Mesodermal cell (in vitro differentiated cells): Measurements from ENCODE around the gene NEK7.

Source experiments
- H3K27ac ChIP-seq: 2 replicates; pipeline ENCODE4 v1.7.0; 2013; ENCODE audit warnings: mild to moderate bottlenecking, low read depth, low read length, moderate library complexity; ENCODE audit not compliant: severe bottlenecking
- H3K36me3 ChIP-seq: 2 replicates; pipeline ENCODE4 v1.7.1; 2013; ENCODE audit warnings: mild to moderate bottlenecking, low read length, moderate library complexity; ENCODE audit not compliant: control insufficient read depth, insufficient read depth
- H3K4me1 ChIP-seq: one replicate; pipeline ENCODE4 v1.7.1; 2013; ENCODE audit warnings: mild to moderate bottlenecking, low read length; ENCODE audit not compliant: insufficient read depth, control insufficient read depth, poor library complexity, severe bottlenecking
- H3K4me3 ChIP-seq: 2 replicates; pipeline ENCODE4 v1.7.0; 2013; ENCODE audit warnings: low read length, control low read depth, mild to moderate bottlenecking; ENCODE audit not compliant: insufficient read depth, poor library complexity, severe bottlenecking; ENCODE audit errors: extremely low read depth
- H3K9me3 ChIP-seq: 2 replicates; pipeline ENCODE4 v1.7.1; 2013; ENCODE audit warnings: mild to moderate bottlenecking, low read length, moderate library complexity; ENCODE audit not compliant: control insufficient read depth
- WGBS, 2 experiments: methylation state at CpG; one replicate each; pipeline ENCODE4 v1.1.5; 2013; ENCODE audit warnings: missing lambda C conversion rate in 2 of 2; ENCODE audit not compliant: insufficient coverage in 2 of 2; 5-methylcytosine and 5-hydroxymethylcytosine counted together

NEK7 gene

GRCh38 chr1:198316546-198317100 is 159.8 kb downstream of the NEK7 start:
- Histone ChIP-seq H3K4me1 (peaks cover 4% of the 10 kb centered on the region), H3K9me3 (no peaks in the 10 kb centered on the region), H3K4me3 (no peak overlapping the region), H3K36me3 (peaks cover 8% of the 10 kb centered on the region), H3K27ac (no peak overlapping the region)
- 100% methylated on average over 1 of the region's 4 CpGs; no CpG with 5 or more reads in 1 of the 2 experiments for WGBS, 2 experiments

GRCh38 chr1:198318085-198318484 is 161.3 kb downstream of the NEK7 start:
- H3K4me3 ChIP-seq = no peak overlapping the region
- H3K36me3 ChIP-seq = peaks cover 11% of the 10 kb centered on the region
- no peaks in the 10 kb centered on the region for H3K9me3 ChIP-seq
- WGBS, 2 experiments = no CpG with 5 or more reads among the region's 1 CpG
- H3K4me1 ChIP-seq = peaks cover 4% of the 10 kb centered on the region
- no peak overlapping the region for H3K27ac ChIP-seq

DNA sequence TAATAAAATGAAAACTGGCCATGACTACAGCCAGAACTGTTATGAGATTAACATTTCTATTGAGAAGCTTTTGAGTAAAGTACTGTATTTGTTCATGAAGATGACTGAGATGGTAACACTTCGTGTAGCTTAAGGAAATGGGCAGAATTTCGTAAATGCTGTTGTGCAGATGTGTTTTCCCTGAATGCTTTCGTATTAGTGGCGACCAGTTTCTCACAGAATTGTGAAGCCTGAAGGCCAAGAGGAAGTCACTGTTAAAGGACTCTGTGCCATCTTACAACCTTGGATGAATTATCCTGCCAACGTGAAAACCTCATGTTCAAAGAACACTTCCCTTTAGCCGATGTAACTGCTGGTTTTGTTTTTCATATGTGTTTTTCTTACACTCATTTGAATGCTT is 164.0 kb downstream of the NEK7 start:
- 84 to 90% methylated on average over 4 to 6 of the region's 6 CpGs for WGBS, 2 experiments
- Histone ChIP-seq H3K4me1 (peaks cover 4% of the 10 kb centered on the region), H3K4me3 (no peak overlapping the region), H3K9me3 (no peaks in the 10 kb centered on the region), H3K36me3 (peaks cover 10% of the 10 kb centered on the region), H3K27ac (no peak overlapping the region)

DNA sequence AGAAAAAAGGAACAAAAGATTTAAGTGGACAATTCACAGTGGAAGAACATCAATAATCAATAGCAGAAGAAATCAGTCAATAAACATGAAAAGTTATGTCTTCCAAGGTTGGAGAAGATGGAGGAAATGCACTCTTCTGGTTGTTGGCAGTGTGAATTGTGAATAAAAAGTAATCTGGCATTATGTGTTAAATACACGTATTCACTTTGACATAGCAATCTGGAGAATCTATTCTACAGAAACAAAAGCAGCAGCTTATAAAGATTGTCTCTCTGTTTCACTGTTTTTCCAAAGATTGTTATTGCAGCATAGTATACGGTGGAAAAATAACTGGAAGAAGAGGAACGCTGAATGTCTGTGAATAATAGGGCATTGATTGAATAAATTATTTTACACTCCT is 169.4 kb downstream of the NEK7 start:
- no CpG with 5 or more reads among the region's 3 CpGs for whole genome bisulfite sequencing, 2 experiments
- Histone ChIP-seq H3K9me3 (no peaks in the 10 kb centered on the region), H3K36me3 (peaks cover 4% of the 10 kb centered on the region), H3K4me3 (no peak overlapping the region), H3K27ac (no peak overlapping the region), H3K4me1 (no peaks in the 10 kb centered on the region)

- Histone ChIP-seq H3K36me3 (peaks cover 4% of the 10 kb centered on the region), H3K4me3 (no peak overlapping the region), H3K9me3 (no peaks in the 10 kb centered on the region), H3K27ac (no peak overlapping the region), H3K4me1 (no peaks in the 10 kb centered on the region)
- 67 to 68% methylated on average over 1 to 2 of the region's 4 CpGs for WGBS, 2 experiments
These were observed 170.1 kb downstream of the NEK7 start for GRCh38 chr1:198326915-198327314.

GRCh38 chr1:198328458-198329032 is 171.7 kb downstream of the NEK7 start:
- H3K4me3 ChIP-seq = no peak overlapping the region
- no peak overlapping the region for H3K27ac ChIP-seq
- H3K9me3 ChIP-seq = no peaks in the 10 kb centered on the region
- H3K36me3 ChIP-seq = no peaks in the 10 kb centered on the region
- H3K4me1 ChIP-seq = no peaks in the 10 kb centered on the region
- 98 to 100% methylated on average over 6 to 7 of the region's 10 CpGs for WGBS, 2 experiments

GRCh38 chr1:198330982-198331615 is 174.3 kb downstream of the NEK7 start:
- H3K27ac ChIP-seq = no peak overlapping the region
- H3K4me3 ChIP-seq = no peak overlapping the region
- H3K4me1 ChIP-seq = no peaks in the 10 kb centered on the region
- WGBS, 2 experiments = 82% methylated on average over 2 of the region's 2 CpGs; no CpG with 5 or more reads in 1 of the 2 experiments
- H3K36me3 ChIP-seq = no peaks in the 10 kb centered on the region
- no peaks in the 10 kb centered on the region for H3K9me3 ChIP-seq

DNA sequence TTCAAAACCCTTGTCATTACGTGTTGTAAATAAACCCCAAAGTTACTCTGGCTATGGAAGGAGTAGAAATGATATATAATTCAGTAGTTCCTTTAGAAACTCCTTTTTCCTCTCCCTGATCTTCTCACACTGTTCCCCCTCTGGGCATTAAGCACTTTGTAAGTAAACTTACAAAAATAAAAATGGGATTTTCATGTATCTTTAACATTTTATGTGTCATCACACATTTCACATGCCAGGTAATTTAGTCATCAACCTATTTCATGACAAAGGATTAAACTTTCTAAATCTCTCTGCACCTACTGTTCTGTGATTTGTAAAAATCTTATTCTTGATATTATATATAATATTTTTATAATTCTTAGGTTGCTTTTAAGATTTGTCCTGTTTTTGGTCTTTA is 176.9 kb downstream of the NEK7 start:
- no peaks in the 10 kb centered on the region for H3K9me3 ChIP-seq
- H3K36me3 ChIP-seq = no peaks in the 10 kb centered on the region
- WGBS, 2 experiments = no CpG with 5 or more reads among the region's 1 CpG
- H3K4me1 ChIP-seq = no peaks in the 10 kb centered on the region
- no peak overlapping the region for H3K27ac ChIP-seq
- H3K4me3 ChIP-seq = no peak overlapping the region

DNA sequence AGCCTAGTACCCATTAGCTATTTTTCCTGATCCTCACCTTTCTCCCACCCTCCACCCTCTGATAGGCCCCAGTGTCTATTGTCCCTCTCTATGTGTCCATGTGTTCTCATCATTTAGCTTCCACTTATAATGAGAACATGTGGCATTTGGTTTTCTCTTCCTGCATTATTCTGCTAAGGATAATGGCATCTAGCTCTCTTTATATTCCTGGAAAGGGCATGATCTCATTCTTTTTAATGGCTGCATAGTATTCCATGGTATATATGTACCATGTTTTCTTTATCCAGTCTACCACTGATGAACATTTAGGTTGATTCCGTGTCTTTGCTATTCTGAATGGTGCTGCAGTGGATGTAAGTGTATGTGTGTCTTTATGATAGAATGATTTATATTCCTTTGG is 178.9 kb downstream of the NEK7 start:
- no CpG with 5 or more reads among the region's 1 CpG for WGBS, 2 experiments
- no peaks in the 10 kb centered on the region for H3K4me1 ChIP-seq
- no peaks in the 10 kb centered on the region for H3K36me3 ChIP-seq
- H3K27ac ChIP-seq = no peak overlapping the region
- no peaks in the 10 kb centered on the region for H3K9me3 ChIP-seq
- no peak overlapping the region for H3K4me3 ChIP-seq

GRCh38 chr1:198337886-198338285 is 181.1 kb downstream of the NEK7 start:
- Histone ChIP-seq H3K27ac (no peak overlapping the region), H3K4me3 (no peak overlapping the region), H3K9me3 (no peaks in the 10 kb centered on the region), H3K4me1 (no peaks in the 10 kb centered on the region), H3K36me3 (no peaks in the 10 kb centered on the region)

DNA sequence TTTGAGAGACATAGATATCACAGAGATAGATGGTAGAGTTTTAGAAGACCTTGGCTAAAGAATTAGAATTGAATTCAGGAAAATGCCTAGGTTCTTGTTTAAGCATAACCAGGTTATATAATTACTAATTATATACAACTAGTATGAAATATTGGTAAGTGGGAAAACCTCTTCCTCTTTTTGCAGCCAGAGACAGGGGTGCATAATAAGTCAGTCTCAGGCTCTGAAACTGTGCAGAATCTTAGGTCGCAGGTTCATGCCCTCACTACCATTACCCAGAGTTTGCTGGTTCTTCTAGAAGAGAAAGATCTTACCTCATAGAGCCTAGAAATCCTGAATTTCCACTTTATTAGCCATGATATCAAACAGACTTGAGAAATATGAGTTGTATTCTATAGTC is 183.3 kb downstream of the NEK7 start:
- no peak overlapping the region for H3K27ac ChIP-seq
- no CpG with 5 or more reads among the region's 1 CpG for WGBS, 2 experiments

More for the DNA sequence above, 183.3 kb downstream of the NEK7 start:
- Histone ChIP-seq H3K36me3 (no peaks in the 10 kb centered on the region), H3K4me3 (no peak overlapping the region), H3K9me3 (no peaks in the 10 kb centered on the region), H3K4me1 (no peaks in the 10 kb centered on the region)
